Activated CD8-positive, alpha-beta memory T cell treated with anti-CD3 and anti-CD28 coated beads, Interleukin-2, amount 50 U/mL, for 24 hours (primary cell): ENCODE data around the gene CDA.

Experiments used
- DNase-seq: peaks from one replicate; pipeline ENCODE4 v3.0.0-alpha.2; 2020; ENCODE audit errors: extremely low read depth

Gene CDA

DNA sequence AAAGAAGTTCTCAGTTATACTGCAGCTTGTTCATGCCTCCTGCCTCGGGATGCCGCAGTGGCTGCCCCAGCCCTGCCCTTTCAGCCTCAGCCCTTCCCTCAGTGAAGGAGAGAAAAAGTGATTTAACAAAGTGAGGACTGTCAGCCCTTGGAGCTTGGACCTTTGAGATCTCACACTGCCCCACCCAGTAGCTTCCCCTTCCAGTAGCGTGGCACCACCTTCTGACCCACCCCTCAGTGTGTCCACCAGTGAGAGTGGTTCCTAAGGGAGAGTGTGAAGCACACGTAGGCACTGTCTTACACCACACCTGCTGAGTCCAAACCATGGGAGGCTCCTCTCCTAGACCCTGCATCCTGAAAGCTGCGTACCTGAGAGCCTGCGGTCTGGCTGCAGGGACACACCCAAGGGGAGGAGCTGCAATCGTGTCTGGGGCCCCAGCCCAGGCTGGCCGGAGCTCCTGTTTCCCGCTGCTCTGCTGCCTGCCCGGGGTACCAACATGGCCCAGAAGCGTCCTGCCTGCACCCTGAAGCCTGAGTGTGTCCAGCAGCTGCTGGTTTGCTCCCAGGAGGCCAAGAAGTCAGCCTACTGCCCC, at the start of gene CDA:
Gene CDA, plus strand, starts transcription at position 464 of the 592 bp plus-strand sequence. Its CDS starts 33 bp downstream, at position 497.
- DNase-seq: no peak

DNA sequence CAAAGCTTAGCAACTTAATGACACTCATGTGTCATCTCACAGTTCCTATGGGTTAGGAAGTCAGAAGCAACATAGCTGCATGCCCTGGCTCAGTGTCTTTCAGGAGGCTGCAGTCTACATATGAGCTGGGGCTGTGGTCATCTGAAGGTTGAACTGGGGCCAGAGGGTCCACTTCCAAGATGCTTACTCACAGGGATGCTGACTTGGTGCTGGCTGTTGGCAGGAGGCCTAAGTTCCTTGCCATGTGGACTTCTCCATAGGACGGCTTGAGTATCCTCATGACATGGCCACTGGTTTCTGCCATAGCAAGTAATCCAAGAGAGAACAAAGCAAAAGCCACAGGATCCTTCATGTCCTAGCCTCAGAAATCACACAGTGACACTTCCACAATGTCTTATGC, 48.6 kb upstream of the CDA start:
- DNase-seq: no peak

DNA sequence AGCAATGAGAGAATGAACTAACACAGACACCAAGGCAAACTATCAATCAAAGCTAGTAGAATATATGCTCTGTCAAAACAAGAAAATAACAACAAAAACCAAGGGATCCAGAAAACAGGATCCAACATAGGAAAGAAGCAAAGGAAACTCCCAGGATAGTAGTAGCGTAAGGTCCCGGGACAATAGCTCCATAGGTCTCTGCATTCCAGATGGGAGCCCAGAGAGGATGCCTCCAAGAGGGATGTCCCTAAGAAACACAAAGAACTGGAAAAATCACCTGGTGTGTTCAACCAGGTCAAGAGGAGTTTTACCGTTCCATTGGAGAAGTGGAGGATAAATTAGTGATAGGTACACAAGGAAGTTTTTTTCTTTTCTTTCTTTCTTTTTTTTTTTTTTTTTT, 42.3 kb upstream of the CDA start:
- DNase-seq: no peak

DNA sequence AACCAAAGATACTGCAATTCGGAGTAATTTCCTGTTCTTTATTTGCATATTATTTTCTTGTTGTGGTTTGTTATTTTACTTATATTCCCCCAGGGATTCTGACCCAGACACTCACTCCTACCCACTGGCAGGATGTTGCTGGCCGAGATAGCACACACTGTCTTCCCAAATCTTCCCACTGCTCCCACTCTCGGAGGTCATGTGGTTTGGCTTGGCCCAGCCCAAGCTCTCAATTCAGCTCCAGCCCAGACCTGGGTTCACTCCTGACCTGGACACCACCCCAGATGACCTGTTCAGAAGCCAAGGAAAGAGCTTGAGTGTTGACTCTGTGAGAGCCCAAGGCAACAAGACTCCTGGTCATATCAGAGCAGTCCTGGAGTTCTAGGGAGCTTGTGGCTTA, 37.7 kb upstream of the CDA start:
- no peak for DNase-seq

DNA sequence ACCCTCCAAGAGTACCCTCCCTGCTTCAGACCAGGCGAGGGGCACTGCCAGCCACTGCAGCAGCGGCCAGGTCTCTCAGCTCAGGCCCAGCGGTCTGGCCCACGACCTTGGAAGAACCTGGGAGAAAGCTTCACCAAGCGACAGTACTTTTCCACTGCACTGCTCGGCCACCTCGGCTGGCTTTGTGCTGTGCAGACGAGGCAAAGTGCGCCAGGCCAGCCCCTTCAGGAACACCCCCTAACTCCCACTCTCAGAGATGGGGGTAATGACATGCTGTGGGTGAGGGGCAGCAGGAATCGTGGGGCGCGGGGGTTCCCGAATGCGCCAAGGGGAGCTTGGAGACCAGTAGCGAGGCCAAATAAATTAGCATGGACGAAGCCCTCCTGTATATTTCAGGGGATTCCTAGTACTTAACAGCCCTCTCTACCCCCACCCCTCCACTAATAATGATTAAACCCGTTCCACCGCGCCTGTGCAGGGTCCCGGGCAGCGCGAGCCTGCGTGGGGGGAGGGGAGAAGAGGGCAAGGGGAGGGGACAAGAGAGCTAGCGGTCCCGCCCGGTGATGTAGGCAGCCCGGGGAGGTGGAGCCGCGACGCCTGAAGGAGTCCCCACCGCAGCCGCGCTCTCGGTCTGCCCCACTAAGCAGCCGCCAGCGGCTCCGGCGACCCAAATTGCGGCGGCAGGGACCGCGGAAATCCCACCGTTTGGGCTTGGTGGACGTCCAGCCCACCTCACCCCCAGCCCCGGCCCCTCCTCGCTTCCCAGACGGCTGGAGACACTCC, 36.8 kb upstream of the CDA start, which contains the start of gene FAM43B:
Gene FAM43B, plus strand, starts transcription at position 629 of the 783 bp plus-strand sequence. CDS start 401 bp downstream, outside the sequence.
- DNase-seq: no peak

DNA sequence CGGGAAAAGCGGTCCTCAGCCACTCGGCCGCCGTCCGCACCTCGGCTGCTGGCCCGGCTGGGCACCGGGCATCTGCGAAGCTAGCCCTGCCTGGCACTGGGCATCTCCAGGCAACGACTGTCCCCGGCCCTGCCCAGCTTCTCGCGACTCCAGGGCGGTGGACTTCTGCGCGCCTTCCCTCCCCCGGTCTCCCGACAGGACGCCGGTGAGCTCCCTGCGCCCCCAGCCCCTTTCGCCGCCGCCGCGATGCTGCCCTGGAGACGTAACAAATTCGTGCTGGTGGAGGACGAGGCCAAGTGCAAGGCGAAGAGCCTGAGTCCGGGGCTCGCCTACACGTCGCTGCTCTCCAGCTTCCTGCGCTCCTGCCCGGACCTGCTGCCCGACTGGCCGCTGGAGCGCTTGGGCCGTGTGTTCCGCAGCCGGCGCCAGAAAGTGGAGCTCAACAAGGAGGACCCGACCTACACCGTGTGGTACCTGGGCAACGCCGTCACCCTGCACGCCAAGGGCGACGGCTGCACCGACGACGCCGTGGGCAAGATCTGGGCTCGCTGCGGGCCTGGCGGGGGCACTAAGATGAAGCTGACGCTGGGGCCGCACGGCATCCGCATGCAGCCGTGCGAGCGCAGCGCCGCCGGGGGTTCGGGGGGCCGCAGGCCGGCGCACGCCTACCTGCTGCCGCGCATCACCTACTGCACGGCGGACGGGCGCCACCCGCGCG, 36.0 kb upstream of the CDA start:
- DNase-seq: no peak

DNA sequence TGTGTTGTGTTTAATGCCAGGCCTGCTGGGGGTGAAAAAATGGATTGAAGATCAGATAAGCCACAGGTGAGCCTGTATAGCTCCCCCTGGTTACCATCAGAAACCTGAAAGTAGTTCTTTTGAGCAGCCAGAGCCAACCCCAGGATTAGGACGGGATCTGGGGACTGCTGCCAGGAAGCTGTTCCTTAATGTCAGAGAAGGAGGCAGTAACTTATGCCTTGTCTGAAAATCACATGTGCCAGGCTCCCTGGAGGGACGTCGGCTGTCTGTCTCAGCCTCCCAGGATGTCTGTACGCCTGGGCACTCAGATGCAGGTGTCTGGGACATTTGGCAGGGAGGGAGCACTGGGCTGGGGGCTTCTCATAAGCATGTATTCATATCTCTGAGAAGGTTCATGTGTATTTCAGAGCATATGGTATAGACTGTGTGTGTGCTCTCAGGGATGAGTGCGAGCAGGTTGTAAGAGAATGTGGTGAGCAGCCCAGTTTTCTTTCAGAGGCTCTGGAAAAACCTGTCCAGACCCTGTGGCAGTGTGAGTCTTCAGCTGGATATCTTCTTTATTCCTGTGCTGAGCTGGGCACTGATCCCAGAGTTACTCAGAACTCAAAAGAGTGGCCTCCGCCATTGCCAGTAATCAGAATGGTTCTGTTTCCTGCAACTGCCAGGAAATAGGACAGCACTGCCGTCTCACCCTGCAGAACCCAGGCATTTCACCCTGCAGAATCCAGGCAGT, 33.7 kb upstream of the CDA start:
- DNase-seq: no peak

DNA sequence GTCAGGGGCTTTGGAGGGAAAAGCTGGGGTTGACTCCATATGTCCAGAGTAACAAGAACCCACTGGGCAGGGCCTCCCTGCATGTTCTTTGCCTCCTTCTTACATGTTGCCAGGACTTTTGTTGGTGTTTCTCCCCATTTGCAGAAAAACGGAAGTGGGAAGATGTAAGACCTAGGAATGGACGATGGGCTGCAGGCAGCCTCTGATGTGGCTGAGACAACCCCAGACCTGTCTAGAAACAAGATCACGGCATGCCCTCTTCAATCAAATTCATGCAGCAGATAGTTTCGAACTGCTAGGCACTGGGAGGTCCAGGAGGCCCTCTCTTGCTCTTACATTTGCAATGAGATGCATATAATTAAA, 33.2 kb upstream of the CDA start:
- no peak for DNase-seq

DNA sequence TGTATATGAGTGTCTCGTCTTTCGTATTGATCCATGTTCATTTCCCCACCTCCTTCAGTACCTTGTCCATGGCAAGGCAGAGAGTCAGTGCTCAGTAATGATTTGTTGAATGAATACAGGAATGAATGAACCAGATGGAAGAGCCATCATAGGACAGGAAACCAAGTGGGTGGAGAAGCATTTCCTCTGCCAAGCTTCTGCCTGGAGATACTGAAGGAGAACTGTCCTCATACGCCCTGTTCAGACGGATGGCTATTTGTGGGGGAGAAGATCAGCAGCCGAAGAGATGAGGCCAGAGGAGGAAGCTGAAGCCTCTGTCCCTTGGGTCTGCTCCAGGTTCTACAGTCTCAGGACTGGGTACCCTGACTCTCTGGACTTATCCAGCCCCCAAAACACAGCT, 30.7 kb upstream of the CDA start:
- no peak for DNase-seq

DNA sequence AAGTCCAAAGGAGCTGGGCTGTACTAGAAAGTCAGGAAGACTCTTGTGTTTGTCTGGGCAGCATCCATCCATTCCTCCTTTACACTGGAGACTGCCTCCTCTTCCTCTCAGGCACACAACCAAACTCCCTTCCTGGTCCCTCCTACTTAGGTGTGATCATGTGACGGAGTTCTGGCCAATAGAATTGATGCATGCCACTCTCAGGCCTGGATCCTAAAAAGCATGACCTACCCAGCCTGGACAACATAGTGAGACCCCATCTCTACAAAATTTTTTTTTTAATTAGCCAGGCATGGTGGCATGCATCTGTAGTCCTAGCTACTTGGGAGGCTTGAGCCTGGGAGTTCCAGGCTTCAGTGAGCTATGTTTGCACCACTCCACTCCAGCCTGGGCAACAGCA, 27.9 kb upstream of the CDA start:
- no peak for DNase-seq

DNA sequence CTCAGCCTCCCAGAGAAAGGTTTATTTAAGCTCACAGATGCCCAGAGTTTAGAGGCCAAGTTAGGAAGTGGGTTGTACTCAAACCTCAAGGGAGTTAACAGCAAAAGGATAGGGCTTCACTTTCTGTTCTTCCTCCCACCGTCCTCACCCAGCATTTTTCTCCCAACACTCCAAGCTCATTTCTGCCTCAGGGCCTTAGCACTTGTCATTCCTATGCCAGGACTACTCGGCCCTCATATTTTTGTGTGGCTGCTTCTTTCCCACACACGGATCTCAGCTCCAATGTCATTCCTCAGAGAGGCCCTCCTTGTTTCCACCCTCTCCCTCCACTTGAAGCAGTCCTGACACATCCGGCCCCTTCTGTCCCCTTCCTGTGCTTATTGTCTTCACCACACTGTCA, 23.7 kb upstream of the CDA start:
- DNase-seq: no peak

DNA sequence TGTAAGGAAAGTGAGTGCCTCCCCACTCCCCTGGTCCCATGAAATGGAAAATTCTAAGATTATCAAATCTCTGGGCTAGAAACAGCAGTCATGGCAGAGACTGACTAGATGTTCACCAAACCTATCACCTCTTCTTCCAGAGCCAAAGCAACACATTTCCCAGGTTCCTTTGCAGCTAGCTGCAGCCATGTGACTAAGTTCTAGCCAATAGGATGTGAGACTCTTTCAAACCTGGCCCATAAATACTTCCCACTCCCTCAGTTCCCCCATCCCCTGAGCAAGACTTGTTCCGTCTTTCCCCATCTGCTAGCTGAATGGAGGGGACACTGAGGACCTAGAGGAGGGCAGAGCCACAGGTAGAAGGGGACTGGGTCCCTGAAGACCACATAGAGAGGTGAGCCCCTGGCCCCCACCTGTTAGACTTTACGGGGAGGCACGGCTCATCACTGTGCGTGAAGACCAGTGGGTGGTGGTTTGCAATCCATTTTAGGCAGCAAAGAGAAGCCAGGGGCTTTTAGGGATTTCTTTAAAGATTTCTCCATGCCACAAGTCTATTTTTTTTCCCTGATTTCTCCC, 19.3 kb upstream of the CDA start:
- no peak for DNase-seq

DNA sequence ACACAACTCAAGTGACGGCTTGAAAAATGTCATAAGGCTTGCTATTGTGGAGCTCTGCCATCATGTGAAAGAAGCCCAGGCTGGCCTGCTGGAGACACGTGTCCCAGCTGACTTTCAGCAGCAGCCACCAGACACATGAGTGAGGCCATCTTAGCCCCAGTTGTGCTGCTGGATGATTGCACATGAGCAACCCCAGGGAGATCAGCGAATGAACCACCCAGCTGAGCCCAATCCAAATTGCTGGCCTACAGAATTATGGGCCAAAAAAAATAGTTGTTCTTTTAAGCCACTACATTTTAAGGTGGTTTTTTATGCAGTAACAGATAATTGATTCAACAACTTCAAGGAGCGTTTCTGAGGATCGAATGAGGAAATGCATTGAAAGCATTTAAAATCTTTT, 17.5 kb upstream of the CDA start:
- no peak for DNase-seq

DNA sequence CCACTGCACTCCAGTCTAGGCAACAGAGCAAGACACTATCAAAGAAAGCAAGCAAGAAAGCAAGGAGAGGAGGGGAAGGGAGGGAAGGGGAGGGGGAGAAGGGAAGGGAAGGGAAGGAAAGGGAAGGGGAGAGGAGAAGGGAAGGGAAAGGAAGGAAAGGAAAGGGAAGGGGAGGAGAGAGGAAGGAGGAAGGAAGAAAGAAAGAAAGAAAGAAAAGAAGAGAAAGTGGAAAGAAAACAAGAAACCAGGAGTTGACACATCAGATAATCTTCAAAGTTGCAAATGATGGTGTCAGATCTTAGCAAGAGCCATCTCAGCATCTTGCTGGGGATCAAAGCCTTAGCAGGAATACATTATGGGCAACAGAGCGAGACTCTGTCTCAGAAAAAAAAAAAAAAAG, 14.9 kb upstream of the CDA start:
- DNase-seq: no peak

DNA sequence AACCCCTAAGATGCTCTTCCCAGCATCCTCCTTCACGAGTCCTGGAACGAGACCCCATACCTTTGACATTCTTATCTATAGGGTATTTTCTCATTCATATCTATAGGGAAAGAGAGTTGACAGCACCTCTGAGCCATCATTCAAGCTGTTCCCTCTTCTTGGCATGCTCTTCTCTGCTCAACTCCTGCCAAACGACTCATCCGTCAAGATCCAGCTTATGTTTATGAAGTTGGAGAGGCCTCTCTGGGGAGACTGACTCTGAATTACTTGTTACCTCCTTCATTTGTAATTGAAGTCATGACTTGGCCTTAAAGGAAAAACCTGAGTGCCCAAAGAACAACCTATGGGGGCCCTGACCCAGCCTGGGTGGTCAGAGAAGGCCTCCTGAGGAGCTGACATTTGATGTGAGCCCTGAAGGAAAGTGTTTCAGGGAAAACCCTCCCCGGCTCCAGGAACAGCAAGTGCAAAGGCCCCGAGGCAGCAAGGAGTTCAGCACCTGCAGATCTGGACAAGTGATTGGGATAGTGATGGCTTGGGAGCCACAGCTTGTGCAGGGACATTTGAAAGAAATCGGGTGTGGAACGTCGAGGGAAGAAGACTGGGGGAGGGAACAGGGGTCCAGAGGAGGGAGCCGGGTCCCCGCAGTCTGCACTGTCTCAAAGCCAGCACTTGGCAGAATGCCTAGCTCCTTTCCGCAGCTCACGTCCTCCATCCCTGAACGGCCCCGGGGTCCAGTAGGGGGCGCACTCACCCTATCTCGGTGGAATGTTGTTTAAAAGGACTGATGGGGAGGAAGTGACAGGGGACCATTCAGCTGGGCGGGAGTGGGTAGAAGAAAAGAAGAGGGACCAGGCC, 14.0 kb upstream of the CDA start:
- DNase-seq: peak; percentile 23

DNA sequence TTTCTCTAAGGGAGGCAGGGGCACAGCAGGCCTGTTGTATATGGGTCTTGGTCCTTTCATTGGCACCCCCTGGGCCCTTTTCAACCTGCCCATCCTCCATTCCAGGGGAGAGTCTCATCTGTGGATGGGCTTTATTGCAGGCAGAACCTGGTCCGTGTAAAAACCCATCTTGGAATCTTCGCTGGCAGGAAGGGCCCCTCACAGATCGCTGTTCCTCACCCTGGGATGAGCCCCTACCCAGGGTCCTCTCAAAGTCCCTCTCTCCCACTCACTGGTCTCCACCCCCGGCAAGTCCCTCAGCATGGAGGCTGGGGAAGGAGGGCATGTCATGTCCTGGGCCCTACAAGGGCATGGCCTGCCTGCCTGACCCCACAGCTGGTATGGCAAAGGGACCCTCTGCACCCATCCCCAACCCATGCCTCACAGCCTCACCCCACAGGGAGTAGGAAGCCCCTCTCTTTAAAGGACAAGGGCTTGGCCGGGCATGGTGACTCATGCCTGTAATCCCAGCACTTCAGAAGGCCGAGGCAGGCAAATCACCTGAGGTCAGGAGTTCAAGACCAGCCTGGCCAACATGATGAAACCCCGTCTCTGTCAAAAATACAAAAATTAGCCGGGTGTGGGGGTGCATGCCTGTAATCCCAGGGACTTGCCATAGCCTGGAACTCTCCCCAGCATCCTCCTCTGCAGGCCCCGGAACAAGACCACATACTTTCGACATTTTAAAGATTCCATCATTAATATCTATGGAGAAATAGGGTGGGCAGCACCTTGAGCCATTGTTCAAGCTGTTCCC, 13.2 kb upstream of the CDA start:
- DNase-seq: no peak

DNA sequence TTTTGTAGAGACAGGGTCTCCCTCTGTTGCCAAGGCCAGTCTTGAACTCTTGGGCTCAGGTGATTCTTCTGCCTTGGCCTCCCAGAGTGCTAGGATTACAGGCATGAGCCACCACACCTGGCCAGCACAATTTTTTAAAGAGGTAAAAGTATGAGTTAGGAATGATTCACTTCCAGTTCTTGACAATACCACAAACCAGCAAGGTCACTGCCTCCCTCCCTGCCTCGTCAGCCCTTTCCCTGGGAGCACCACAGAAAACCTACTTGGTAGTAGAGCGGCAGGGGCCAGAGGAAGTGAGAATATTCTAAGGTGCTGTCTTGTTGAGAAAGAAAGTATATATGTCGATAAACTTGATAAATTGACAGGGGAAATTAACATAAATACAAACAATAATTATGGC, 10.8 kb upstream of the CDA start:
- DNase-seq: no peak

DNA sequence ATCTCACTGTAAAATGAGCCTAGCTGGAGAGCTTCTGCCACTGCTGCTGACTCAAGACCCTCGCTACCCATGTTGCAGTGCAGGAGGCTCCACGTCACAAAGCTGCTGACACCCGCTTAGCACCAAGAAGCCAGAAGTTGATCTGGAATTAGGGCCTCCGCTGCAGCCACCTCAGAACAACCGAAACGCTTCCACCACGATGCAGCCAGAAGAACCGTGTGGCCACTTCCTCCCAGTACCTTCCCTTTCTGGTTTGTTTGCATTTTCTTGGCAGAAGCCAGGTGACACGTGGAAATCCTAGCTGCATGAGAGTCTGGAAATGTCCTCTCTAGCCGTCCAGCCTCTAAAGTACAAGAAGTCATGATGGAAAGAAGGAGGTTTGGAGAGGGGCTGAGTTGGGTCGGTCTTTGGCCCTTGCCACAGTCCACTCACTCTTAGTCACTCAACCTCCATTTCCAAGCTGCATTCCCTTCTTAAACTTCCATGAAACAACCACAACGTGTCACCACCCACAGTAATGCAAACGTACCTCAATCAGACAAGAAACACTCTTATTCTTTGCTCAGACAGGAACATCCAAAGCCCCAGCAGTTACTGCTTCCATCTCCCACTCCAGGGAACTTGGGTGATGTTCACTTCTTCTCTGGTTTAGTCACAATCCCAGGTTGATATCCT, 10.0 kb upstream of the CDA start:
- DNase-seq: no peak

DNA sequence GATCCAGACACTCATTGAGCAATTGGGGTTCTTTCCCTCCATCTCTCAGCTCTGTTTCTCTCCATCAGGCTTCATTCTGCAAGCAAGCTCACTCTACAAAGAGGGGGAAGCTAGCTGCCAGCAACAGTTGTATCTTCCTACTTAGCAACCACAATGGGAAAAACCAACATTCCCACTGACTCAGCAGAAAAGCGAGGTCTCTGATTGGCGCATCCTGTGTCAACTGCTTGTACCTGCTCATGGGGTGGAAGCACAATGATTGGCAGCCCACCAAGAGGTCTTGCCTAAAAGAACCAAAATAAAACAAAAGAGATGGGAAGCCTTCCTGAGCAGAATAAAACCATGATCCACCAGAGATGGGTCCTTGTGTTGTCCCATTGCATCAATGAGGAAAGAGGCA, 4.0 kb upstream of the CDA start:
- DNase-seq: no peak
